ENCODE results near the gene FXYD1.

Gene FXYD1

GRCh38 chr19:35114353-35115176, 24.1 kb upstream of the FXYD1 start:
- CTCF ChIA-PET = interaction anchor here (0.5 to 3.9 kb wide), 15 partner anchors 10 to 566 kb away, joined by 3 to 37 read pairs (median 5); partner anchors contain the start of genes FXYD7 and LGI4
- POLR2A ChIA-PET (ENCODE audit: low non-redundant PET) = no interaction called here
- TF ChIP-seq CTCF (conservative IDR thresholded peaks at IDR 0.05; ENCODE audit: low read depth) = peak; percentile 97
- peak overlapping the region; percentile 100 for H3K27ac ChIP-seq
- peak; percentile 65 for DNase-seq (ENCODE audit: low spot score)

GRCh38 chr19:35115177-35115951, 23.3 kb upstream of the FXYD1 start, which contains the start of gene FXYD3:
Gene FXYD3 (plus strand): TSS chr19:35115823. CDS start chr19:35119377, 3,554 bp downstream.
- no peak for TF ChIP-seq CTCF (conservative IDR thresholded peaks at IDR 0.05; ENCODE audit: low read depth)
- DNase-seq (ENCODE audit: low spot score) = peak; percentile 17
- H3K27ac ChIP-seq = peak within 1 kb of the TSS; percentile 100
- CTCF ChIA-PET = interaction anchor here (0.5 to 3.9 kb wide), 13 partner anchors 10 to 565 kb away, joined by 3 to 37 read pairs (median 5); partner anchors contain the start of genes FXYD7 and LGI4
- POLR2A ChIA-PET (ENCODE audit: low non-redundant PET) = interaction anchor here (1.1 kb wide), 1 partner anchor 9 kb away, joined by 3 read pairs; no protein-coding TSS in a partner anchor

- TF ChIP-seq CTCF (conservative IDR thresholded peaks at IDR 0.05; ENCODE audit: low read depth) = no peak
- CTCF ChIA-PET = interaction anchor here (0.7 to 3.9 kb wide), 6 partner anchors 11 to 104 kb away, joined by 3 to 37 read pairs (median 4); partner anchors contain the start of gene LGI4
- DNase-seq (ENCODE audit: low spot score) = peak; percentile 78
- POLR2A ChIA-PET (ENCODE audit: low non-redundant PET) = interaction anchor here (1.1 to 1.2 kb wide), 2 partner anchors 8 to 38 kb away, joined by 3 read pairs; no protein-coding TSS in a partner anchor
- peak overlapping the region; percentile 100 for H3K27ac ChIP-seq
Observed at GRCh38 chr19:35116072-35116801, 22.4 kb upstream of the FXYD1 start.

DNA sequence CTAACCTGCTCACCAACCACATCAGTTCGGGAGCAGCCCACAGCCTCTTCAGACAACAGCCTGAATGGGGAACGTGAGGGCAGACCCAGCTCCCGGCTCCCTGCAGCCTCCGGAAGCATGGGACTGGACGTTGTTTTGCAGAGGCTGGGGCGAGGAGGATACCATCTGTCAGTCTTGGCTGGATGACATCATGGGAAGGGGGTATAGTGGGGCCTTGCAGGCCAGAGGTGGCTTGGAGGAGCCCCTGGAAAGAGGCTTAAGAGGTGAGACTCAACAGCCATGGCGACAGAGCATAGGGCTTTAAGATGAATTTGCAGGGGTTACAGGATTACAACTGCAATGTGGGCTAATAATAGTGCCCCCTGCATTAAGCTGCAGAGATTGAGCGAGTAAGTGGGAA, 21.5 kb upstream of the FXYD1 start:
- no peak for DNase-seq (ENCODE audit: low spot score)
- TF ChIP-seq CTCF (conservative IDR thresholded peaks at IDR 0.05; ENCODE audit: low read depth) = no peak
- ChIA-PET POLR2A (ENCODE audit: low non-redundant PET) (interaction anchor here (1.2 kb wide), 1 partner anchor 37 kb away, joined by 3 read pairs; no protein-coding TSS in a partner anchor), CTCF (interaction anchor here (1.3 to 3.9 kb wide), 2 partner anchors 10 to 18 kb away, joined by 3 to 37 read pairs; partner anchors contain the start of gene LGI4)
- H3K27ac ChIP-seq = peak overlapping the region; percentile 100

DNA sequence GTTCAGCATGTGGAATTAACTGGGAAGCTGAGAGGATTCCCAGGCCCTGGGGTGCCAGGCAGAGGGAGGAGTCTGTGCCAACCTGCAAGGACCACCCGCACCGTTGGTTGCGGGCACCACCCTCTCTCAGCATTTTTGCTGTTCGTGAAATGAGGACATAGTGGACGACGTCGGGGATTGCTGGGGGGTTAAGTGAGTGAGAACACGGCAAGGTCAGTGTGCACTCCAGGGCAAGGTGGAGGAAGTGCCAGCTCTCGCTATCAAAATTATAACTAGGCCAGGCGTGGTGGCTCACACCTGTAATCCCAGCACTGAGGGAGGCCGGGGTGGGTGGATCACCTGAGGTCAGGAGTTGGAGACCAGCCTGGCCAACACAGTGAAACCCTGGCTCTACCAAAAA, 20.8 kb upstream of the FXYD1 start:
- no peak for DNase-seq (ENCODE audit: low spot score)
- CTCF ChIA-PET = interaction anchor here (3.9 kb wide), 1 partner anchor 18 kb away, joined by 37 read pairs; the partner anchor contains the start of gene LGI4
- TF ChIP-seq CTCF (conservative IDR thresholded peaks at IDR 0.05; ENCODE audit: low read depth) = no peak
- H3K27ac ChIP-seq = peak overlapping the region; percentile 100
- POLR2A ChIA-PET (ENCODE audit: low non-redundant PET) = no interaction called here
